ENCODE data around the gene CT45A10.
A peak's percentile ranks its signal among the peaks of the same experiment; 100 is the strongest.
"Not testable (repeated sequence)": the region's sequence is repeated elsewhere in the genome, so short reads cannot be mapped to it uniquely, and the experiment has no call there.

The CT45A10 gene

GRCh38 chrX:135893294-135893817 lies at the start of gene CT45A10, which contains the start of gene SAGE1:
CT45A10 (minus strand) TSS chrX:135893444; CDS start chrX:135885344, 8,100 bp downstream.
SAGE1 (plus strand) TSS chrX:135893716; CDS start chrX:135896243, 2,527 bp downstream.
- intact Hi-C loops (cut with DNase I), result no loop called here
- DNase-seq, result no peak

GRCh38 chrX:135931644-135932487 lies 38.6 kb upstream of the CT45A10 start:
- intact Hi-C loops (cut with DNase I), result no loop called here
- DNase-seq, result peak; percentile 5 to 78 (median 50)

- intact Hi-C loops (cut with DNase I), result no loop called here
- no peak for DNase-seq
Measured at GRCh38 chrX:135927897-135928296, 34.7 kb upstream of the CT45A10 start.

GRCh38 chrX:135923353-135923752 lies 30.1 kb upstream of the CT45A10 start:
- intact Hi-C loops (cut with DNase I), result no loop called here
- DNase-seq, result peak in 8 of 42 donors; percentile 3 to 34 (median 12)

- intact Hi-C loops (cut with DNase I); DNase-seq: not testable (repeated sequence)
Measured at GRCh38 chrX:135920516-135920915, 27.3 kb upstream of the CT45A10 start.

GRCh38 chrX:135914404-135914803 lies 21.2 kb upstream of the CT45A10 start:
- intact Hi-C loops (cut with DNase I), result no loop called here
- DNase-seq, result no peak

GRCh38 chrX:135910251-135910650 lies 17.0 kb upstream of the CT45A10 start:
- intact Hi-C loops (cut with DNase I), result no loop called here

GRCh38 chrX:135892781-135893180 lies 463 bp downstream of the CT45A10 start:
- intact Hi-C loops (cut with DNase I), result no loop called here
- no peak for DNase-seq

More at GRCh38 chrX:135910251-135910650, 17.0 kb upstream of the CT45A10 start:
- DNase-seq, result no peak

- no peak for DNase-seq
- intact Hi-C loops (cut with DNase I), result no loop called here
Measured at GRCh38 chrX:135890087-135890585, 3.1 kb downstream of the CT45A10 start.

- intact Hi-C loops (cut with DNase I), result not testable (repeated sequence)
- DNase-seq, result peak in 3 of 42 donors; percentile 13 to 23 (median 17)
Measured at GRCh38 chrX:135888976-135889375, 4.3 kb downstream of the CT45A10 start.

GRCh38 chrX:135888230-135888629 lies 5.0 kb downstream of the CT45A10 start:
- intact Hi-C loops (cut with DNase I); DNase-seq: not testable (repeated sequence)

GRCh38 chrX:135882741-135883140 lies 10.5 kb downstream of the CT45A10 start:
- DNase-seq; intact Hi-C loops (cut with DNase I): not testable (repeated sequence)

GRCh38 chrX:135871712-135872111 lies 21.5 kb downstream of the CT45A10 start, which contains the start of gene CT45A9:
CT45A9 (minus strand) TSS chrX:135871812; CDS start chrX:135868061, 3,751 bp downstream.
- intact Hi-C loops (cut with DNase I); DNase-seq: not testable (repeated sequence)

- DNase-seq; intact Hi-C loops (cut with DNase I): not testable (repeated sequence)
Measured at GRCh38 chrX:135854438-135854837, 38.8 kb downstream of the CT45A10 start, which contains the start of gene CT45A8. CT45A8 (minus strand) TSS chrX:135854538; CDS start chrX:135850783, 3,755 bp downstream.

- intact Hi-C loops (cut with DNase I); DNase-seq: not testable (repeated sequence)
Measured at GRCh38 chrX:135837180-135837579, 56.1 kb downstream of the CT45A10 start, which contains the start of gene CT45A7. CT45A7 (minus strand) TSS chrX:135837280; CDS start chrX:135833533, 3,747 bp downstream.

Measured in head of caudate nucleus (tissue), 42 donors.